ENCODE data around the gene IFT25.

IFT25 gene

GRCh38 chr1:53927376-53927881 is 18.1 kb downstream of the IFT25 start:
- no peak for FAIRE-seq

- no peak for FAIRE-seq
Observed at GRCh38 chr1:53919675-53920066, 25.8 kb downstream of the IFT25 start.

- no peak for FAIRE-seq
Observed at GRCh38 chr1:53918343-53918742, 27.2 kb downstream of the IFT25 start.

GRCh38 chr1:53913352-53914033 is 32.0 kb downstream of the IFT25 start:
- no peak for FAIRE-seq

- no peak for FAIRE-seq
Observed at GRCh38 chr1:53911442-53911841, 34.1 kb downstream of the IFT25 start.

GRCh38 chr1:53909946-53910345 is 35.6 kb downstream of the IFT25 start:
- FAIRE-seq = no peak

- FAIRE-seq = no peak
Observed at GRCh38 chr1:53906121-53906520, 39.4 kb downstream of the IFT25 start.

- FAIRE-seq = no peak
Observed at GRCh38 chr1:53905509-53905908, 40.0 kb downstream of the IFT25 start.

- FAIRE-seq = no peak
Observed at GRCh38 chr1:53902235-53903138, 43.0 kb downstream of the IFT25 start.

GRCh38 chr1:53899708-53900107 is 45.8 kb downstream of the IFT25 start:
- no peak for FAIRE-seq

GRCh38 chr1:53899206-53899628 is 46.3 kb downstream of the IFT25 start:
- FAIRE-seq = no peak

- FAIRE-seq = no peak
Observed at GRCh38 chr1:53896635-53897229, 48.8 kb downstream of the IFT25 start.

- FAIRE-seq = no peak
Observed at GRCh38 chr1:53895421-53895820, 50.1 kb downstream of the IFT25 start.

GRCh38 chr1:53894644-53895043 is 50.9 kb downstream of the IFT25 start:
- FAIRE-seq = no peak

- FAIRE-seq = no peak
Observed at GRCh38 chr1:53893999-53894636, 51.4 kb downstream of the IFT25 start, which contains the start of gene DIO1. Gene DIO1 (plus strand): TSS chr1:53894187. CDS start chr1:53894211, 24 bp downstream.

GRCh38 chr1:53892911-53893310 is 52.6 kb downstream of the IFT25 start:
- FAIRE-seq = no peak

- FAIRE-seq = no peak
Observed at GRCh38 chr1:53891678-53892077, 53.8 kb downstream of the IFT25 start.

GRCh38 chr1:53891018-53891417 is 54.5 kb downstream of the IFT25 start:
- FAIRE-seq = no peak

GRCh38 chr1:53890522-53890941 is 55.0 kb downstream of the IFT25 start:
- no peak for FAIRE-seq

- FAIRE-seq = no peak
Observed at GRCh38 chr1:53889304-53890298, 55.9 kb downstream of the IFT25 start, which contains the start of gene YIPF1. Gene YIPF1 (minus strand): TSS chr1:53889797. CDS start chr1:53888937, 860 bp downstream.

GRCh38 chr1:53888681-53889080 is 56.8 kb downstream of the IFT25 start:
- FAIRE-seq = no peak

Data from A204.1 (cell line).